ENCODE measurements around the gene MAP3K4. TPM values are rescaled to one million over a fixed set of nuclear protein-coding genes. Genes with fewer than 3 reads are reported as not detected.

Gene MAP3K4
- total RNA-seq, 1 experiment from 2014 or later: 24.5 TPM

DNA sequence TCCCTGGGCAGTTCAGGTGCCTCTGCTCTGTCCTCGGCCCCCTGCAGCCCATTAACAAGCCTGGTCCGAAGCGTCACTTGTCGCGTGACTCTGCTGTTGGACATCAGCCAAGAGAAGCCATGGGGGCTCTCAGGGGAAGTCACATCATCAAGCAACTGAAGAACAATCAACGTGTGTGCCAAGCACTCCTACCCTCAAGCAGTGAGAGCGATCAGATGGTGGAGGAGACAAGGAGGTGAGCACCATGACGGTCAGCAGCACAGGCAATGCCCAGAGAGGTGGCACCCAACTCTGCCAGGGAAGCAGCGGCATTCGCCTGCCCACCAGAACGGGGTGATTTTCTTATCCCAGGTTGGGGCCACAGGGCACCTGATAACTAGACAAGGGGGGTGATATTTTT, 149.6 kb downstream of the MAP3K4 start:
- DNase-seq (ENCODE audit: low read depth): no peak

DNA sequence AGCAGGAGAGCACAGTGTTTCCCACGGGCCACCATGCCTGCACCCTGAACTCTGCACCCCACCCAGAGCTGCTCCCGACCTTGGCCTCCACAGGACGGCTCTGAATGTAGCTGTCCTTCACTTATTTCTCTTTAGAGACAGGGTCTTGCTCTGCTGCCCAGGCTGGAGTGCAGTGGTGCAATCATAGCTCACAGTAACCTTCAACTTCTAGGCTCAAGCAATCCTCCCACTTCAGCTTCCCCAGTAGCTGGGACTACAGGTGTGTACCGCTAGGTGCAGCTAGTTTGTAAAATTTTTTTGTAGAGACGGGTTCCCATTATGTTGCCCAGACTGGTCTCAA, 151.4 kb downstream of the MAP3K4 start:
- no peak for DNase-seq (ENCODE audit: low read depth)

DNA sequence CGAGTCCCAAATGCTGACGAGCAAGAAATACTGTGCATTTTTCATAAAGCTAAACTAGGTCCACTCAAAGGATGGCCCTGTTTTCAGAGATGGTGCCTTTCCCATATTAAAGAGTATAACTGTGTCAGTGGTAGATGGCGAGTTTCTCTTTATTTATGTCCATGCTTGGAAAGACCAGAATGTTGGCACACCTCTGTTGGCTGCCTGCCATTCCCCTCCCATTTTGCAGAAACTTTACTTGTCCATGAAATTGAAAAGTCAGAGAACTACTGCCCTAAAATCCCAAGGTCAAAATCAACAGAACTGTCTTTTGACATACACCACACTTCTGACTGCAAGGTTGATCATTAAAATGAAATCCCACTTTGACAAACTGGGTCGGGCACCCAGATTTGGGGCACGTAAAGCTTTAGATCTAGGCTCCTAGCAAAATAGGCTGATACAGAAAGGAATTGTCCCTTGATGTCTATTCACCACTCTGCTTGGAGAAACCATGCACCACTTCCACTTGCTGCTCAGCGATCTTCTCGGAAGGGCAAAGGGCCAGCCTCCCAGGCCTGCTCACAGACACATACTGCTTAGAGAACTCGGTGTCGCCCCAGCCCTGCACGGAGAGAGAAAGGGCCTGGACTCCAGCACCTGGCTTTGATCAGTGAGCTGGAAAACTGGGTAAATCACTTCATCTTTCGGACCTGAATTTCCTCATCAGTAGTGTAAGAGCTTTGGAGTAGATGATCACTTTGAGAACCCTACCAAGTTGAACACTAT, 152.3 kb downstream of the MAP3K4 start:
- no peak for DNase-seq (ENCODE audit: low read depth)

DNA sequence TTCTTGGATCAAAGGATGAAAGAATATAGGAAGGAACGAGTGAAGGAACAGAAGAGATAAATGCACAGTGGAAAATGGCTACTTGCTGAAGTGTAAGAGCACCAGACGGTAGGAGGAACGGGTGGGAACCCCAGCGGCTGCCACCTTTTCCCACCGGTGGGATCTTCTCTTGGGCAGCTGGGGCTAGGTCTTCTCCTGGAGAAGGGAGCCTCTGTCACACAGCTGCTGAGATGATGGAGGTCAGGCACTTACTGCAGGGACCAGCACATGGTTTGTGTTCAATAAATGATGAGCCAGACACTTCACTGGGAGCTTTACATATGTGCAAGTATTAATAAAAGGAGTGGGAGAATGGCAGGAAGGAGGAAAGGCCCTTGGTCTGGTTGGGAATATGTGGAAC, 158.6 kb downstream of the MAP3K4 start:
- no peak for DNase-seq (ENCODE audit: low read depth)

DNA sequence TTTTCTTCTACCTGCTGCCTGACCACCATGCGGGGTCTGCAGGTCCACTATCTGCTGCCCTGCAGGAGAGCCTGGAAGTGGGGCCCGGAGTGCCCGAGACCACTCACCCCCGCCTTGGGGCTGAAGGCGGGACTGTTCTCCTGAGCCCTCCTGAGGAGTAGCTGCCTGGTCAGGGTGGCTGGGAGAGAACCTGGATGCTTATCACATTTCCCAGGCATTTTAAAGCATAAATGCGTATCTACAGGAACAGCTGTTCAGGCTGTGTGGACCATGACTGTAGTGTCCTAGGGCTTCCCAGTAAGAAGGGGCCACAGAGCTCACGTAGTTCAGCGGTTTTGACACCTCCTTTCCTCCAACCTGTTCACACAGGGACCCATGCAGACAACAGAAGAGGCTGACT, 159.0 kb downstream of the MAP3K4 start:
- DNase-seq (ENCODE audit: low read depth): no peak

DNA sequence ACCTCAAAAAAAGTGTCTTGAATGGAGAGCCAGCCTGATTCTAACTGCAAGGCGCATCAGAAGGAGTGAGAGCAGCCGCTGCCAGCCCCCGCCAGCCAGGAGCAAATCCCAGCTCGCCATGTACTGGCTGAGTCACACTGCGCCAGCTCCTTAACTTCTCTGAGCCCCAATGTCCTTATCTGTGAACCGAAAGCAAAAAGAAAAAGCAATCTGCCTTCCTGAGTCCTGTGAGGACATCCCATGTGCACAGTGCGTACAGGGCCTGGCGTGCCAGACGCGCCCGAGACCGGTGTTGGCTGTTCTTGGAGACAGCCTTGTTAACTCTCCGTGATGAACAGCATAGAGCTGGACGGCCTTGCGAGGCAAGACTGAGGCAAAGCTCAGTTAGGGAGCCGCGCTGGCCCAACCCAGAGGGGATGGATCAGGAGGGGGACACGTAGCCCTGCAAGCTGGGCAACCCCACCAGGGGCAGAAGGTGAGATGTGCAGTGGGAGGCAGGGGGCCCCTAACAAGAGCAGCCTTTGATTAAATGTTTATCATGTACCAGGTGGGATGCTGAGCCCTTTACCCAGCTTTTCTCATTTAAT, 159.6 kb downstream of the MAP3K4 start:
- no peak for DNase-seq (ENCODE audit: low read depth)

DNA sequence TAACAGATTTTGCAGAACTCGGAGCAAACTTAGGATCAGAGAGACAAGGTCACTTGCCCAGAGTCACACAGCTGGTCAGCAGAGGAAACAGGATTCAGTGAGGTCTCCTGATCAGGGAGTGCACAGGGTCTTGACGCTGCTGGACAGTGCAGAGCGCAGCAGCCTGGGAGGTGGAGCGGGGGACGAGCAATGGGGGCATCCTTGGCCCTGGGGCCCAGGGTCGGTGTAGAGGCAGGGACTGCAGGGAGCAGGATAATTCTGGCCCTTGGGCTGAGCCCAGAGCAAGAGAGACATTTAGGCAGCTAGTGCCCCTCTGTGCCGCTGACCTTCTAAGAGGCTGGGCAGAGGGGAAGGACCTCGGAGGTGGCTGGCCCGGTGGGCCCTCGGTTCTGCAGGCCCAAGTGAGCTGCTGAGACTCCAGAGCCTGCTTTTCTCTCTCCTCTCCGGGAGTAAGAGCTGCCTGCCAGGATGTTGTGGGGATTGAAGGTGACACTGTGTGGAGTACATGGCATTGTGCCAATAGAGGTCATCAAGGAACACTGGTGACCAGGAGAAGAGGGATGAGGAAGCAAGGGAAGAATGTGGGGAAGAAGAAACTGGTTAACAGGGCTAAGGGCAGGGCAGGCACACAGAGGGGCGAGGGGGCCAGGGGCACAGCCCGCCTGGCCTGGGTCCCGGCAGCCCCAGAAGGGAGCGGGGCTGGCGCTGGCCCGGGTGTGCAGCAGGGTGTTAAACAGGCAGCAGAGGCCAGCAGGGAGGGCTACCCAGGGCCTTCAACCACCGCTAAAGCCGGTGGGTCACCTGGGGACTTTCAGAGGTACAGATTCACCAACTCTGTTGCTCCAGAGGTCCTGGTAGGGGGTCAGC, 160.3 kb downstream of the MAP3K4 start:
- DNase-seq (ENCODE audit: low read depth): no peak

DNA sequence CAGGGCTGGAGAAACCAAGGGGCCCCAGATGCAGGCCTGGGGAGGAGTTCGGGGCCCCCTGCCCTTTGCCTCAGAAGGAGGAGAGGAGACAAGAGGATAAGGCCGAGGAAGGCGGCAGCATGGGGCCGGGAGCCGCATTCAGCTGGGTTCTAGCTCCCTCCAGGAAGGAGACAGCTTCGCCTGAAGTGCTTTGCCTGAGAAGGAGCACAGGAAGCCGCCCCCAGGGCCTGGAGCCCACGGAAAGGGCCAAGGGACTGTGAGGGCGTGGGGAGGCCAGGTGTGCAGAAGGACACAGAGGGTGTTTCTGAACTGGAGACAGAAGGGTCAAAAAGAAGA, 160.9 kb downstream of the MAP3K4 start:
- no peak for DNase-seq (ENCODE audit: low read depth)

DNA sequence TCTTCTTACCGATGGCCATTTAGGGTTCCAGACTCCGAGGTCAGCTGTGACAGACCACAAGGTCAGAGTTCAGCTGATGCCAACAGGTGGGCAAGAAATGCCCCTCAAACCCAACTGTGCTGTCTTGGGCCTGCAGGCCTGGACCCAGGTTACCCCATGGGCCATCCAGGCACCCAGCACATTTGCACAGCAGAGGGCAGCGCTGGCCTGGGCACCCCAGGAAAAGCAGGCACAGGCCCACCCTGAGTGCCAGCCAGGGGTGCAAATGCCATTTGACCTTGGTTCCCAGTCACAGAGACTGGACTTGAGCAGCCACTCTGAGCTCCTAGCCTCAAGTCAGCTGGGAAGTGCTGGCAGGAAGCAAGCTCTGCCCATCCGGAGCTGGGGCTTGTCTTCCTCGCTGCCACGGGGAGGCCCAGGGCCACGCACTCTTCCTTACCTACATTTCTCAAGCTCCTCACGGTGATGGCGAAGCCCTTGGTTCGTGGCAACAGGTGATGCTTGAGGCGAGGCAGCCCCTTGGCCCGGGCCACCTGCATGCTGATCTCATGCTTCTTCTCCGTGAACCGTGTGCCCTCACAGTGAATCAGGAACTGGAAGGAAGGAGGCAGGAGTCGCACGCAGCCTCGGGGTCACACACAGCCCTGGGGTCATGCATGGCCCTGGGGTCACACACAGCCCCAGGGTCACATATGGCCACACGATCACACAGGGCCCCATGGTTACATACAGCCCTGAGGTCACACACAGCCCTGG, 161.5 kb downstream of the MAP3K4 start:
- DNase-seq (ENCODE audit: low read depth): no peak

DNA sequence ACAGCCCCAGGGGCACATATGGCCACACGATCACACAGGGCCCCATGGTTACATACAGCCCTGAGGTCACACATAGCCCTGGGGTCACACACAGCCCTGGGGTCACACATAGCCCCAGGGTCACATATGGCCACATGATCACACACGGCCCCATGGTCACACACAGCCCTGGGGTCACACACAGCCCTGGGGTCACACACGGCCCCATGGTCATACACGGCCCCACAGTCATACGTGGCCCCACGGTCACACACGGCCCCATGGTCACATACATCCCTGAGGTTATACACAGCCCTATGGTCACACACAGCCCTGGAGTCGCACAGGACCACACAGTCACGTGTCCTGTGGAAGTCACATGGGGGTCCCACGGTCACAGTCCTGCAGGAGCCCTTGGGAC, 162.2 kb downstream of the MAP3K4 start:
- DNase-seq (ENCODE audit: low read depth): no peak

DNA sequence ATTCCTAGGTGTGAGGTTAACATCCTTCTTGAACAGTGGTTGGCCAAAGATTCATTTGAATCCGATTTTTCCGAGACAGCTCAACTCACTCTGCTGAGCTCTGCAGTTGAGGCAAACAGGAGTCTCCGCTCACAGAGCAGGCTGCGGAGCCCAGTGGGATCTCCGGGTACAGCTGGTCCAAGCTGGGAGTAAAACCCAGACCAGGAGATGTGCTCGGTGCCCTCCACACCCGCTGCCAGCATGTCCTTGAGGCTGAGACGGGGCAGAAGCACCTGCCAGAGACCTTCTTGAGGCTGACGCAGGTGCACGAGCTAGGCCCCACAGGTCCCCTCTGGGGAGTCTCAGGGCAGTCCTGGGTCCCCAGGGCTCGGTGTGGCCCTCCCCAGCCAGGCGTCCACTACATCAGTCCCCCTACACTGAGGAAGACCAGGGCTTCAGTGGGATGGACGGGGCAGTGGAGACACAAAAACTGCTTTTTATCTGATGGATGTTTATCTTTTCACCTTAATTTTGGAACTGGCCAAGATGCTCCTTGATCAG, 163.3 kb downstream of the MAP3K4 start:
- no peak for DNase-seq (ENCODE audit: low read depth)

DNA sequence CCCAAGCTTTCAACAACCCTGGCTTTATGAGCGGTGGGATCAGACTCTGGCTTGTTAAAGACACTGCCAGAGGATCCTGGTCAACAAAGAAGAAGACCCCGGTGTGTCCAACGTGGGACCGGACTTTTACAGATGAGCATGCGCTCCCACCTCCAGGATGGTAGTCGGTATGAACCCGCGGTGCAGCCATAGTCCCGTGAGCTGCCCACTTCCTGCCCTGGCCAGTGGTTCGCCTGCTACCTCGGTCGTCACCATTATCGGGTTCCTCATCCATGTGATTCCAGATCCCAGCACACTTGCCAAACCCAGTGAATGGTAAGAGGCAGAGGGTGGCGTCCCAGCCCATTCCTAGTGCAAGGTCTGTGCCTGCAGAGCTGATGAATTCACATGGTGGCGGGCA, 169.6 kb downstream of the MAP3K4 start:
- no peak for DNase-seq (ENCODE audit: low read depth)

DNA sequence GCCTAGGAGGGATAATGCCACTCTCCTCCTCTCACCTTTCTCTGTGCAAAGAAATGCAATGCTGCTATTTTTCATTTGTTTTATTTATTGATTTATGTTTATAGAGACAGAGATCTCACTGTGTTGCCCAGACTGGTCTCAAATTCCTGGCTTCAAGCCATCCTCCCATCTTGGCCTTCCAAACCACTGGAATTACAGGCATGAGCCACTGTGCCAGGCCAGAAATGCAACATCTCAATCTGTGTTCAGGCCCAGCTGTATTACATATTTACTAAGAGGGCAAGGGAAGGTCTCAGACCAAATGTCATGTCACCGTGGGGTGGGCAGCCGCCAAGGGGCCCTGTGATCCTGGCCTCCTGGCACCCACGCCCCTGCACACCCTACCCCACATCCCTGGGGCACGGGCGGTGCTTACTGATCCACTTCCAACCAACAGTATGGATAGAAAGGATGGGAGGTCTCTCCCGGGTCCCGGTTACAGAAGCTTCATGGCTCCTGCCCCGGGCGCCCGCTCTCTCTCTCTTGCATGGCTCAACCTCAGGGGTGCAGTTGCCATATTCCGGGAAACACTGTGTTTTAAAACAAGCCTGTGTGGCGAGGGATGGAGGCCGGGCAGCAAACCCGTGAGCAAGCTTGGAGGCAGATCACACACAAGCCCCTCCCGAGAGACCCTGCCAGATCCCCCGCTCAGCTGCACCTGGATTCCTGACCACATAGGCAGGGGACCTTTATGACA, 170.5 kb downstream of the MAP3K4 start:
- DNase-seq (ENCODE audit: low read depth): no peak

DNA sequence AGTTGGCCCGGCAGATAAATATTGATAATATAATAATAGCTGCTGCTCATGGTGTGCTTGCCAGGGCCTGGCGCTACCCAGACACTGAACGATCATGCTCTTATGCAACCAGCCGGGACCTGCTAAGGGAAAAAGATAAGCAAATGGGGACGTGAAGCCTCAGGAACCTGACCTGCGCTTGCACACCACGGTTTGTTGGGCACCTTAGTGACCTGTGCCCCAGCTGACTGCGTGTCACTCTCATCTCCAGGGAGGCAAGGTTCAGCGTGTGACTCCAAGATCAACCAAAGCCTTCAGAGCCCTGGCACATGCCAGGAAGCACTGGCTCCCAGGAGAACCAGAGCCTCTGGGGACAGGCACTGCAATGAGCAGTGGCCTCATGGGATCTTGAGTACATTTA, 171.2 kb downstream of the MAP3K4 start:
- DNase-seq (ENCODE audit: low read depth): no peak

DNA sequence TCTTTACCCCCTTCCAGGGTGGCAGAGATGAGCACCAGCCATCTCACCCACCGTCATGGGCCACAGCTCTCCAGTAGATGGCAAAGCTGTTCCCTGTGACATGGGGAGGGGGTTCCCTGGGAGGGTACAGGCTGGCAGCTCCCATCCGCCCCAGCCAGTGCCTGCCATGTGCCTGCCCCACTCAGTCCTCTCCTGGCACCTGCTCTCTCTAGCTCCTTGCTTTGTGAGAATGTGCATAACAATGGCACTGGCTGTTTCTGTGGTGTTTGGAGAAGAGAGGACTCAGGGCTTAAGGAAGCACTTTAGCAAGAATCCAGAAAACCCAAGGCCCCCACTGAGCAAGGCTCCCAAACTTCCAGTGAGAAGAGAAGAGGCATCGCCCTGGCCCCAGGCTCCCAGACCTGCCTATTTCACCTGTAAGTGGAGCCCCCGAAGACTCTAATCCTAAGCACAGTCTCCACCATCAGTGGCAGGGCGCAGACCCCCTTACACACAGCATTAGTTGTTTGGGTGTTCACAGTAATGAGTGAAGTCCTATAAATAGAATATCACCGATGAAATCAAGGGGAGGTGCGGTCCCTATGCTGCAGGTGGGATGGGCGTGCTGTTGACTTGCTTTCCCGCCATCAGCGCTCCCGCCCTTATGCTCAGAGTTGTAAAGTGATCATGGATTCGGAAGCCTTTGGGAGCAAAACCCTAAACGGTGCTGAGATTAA, 172.1 kb downstream of the MAP3K4 start:
- DNase-seq (ENCODE audit: low read depth): no peak

DNA sequence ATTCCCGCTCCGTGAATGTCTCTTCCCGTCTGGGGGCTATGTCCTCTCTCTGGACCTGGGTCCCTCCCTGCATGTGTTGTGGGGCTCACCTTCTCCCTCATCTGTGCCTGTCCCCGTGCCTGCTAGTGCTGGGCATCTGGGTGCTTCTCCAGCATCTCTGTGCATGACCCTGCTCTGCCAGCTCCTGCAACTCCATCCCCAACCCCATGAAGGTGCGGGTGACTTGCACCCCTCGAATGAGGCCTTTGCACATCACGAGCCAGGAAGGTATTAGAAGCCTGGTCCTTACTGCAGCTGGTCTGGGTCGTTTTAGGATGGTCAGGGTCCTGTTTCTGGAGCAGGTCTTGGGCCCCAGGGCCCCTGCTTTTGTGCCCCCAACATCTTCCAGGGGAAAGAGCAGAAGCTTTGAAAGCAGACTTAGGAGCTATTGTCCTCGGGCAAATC, 172.6 kb downstream of the MAP3K4 start:
- DNase-seq (ENCODE audit: low read depth): no peak

DNA sequence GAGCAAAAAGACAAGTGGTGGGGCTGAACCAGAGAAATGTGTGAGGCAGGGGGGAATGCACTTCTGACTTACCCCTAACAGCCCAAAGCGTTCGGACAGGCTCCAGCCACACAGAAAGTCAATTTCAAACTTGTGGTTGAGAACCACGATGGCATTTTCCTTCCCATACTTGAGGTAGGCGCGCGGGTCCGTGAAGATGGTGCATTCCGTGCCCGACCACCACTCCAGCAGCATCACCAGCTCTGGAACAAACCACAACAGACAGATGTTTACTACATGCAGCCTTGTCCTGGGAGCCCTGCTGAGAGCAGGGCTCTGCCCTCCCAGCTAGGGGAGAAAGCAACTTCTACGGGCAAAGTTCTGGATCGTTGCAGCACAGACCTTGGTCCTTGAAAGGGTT, 174.6 kb downstream of the MAP3K4 start:
- DNase-seq (ENCODE audit: low read depth): no peak

DNA sequence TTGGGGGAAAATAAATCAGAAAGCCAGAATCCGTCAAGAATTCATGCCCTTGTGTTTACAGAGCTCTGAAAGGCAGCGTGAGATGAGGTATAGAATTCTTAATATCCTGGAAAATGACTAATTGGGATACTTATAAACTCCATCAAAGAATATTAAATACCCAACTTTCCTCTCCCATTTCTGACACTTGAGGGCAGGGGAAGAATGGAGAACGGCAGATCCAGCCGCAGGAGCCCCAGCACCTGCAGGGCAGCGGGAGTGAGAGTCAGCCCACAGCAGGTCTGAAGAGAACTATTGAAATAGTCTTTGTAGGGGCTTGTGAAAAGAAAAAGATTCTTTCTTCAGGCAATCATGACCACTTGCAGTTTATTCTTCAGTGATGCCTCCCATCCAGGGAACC, 175.1 kb downstream of the MAP3K4 start:
- no peak for DNase-seq (ENCODE audit: low read depth)

All from HT1080 (cell line).